ENCODE results near the gene EPN2. TPM values are rescaled to one million over a fixed set of nuclear protein-coding genes. Genes with fewer than 3 reads are reported as not detected.

The EPN2 gene
- total and polyA plus RNA-seq, 2 donors: 3.8 to 8.5 TPM

GRCh38 chr17:19371259-19372010 lies 134.3 kb downstream of the EPN2 start:
- H3K27ac ChIP-seq (ENCODE audit: low read depth in 1 of 2, low read length in 1 of 2): no peak overlapping the region
- no peaks in the 10 kb centered on the region for H3K9me3 ChIP-seq (ENCODE audit: control insufficient read depth in 2 of 2, insufficient read depth in 1 of 2, low read length in 1 of 2)
- H3K36me3 ChIP-seq (ENCODE audit: control insufficient read depth in 2 of 2, insufficient read depth in 2 of 2, low read length in 1 of 2): no peaks in the 10 kb centered on the region
- DNase-seq (ENCODE audit: low read depth in 6 of 9, low spot score in 9 of 9): no peak
- H3K4me1 ChIP-seq (ENCODE audit: control insufficient read depth in 2 of 2, insufficient read depth in 2 of 2, low read length in 2 of 2): peaks cover 0 to 12% of the 10 kb centered on the region in 2 donors
- H3K4me3 ChIP-seq (ENCODE audit: low read length in 2 of 2): no peak overlapping the region
- peaks cover 0 to 8% of the 10 kb centered on the region in 2 donors for H3K27me3 ChIP-seq (ENCODE audit: control insufficient read depth in 2 of 2, insufficient read depth in 1 of 2, low read length in 1 of 2)
- WGBS: 73% methylated on average over 7 of the region's 7 CpGs

DNA sequence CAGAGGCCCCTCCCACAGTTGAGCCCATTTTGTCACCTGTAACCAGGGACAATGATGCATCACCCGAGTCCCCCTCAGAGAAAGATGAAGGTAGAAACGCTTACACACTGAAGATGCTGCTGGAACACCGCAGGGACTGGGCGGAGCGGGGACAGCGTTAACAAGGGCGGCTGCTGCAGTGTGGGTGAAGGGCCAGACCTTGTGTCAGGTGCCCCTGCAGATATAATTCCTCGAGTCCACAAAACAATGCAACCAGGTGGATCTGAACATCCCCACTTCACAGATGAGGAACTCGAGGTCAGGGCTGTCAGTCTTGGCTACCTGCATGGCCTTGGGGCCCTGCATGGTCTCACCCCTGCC lies 134.8 kb downstream of the EPN2 start:
- Histone ChIP-seq H3K36me3 (ENCODE audit: control insufficient read depth in 2 of 2, insufficient read depth in 2 of 2, low read length in 1 of 2) (no peaks in the 10 kb centered on the region), H3K9me3 (ENCODE audit: control insufficient read depth in 2 of 2, insufficient read depth in 1 of 2, low read length in 1 of 2) (no peaks in the 10 kb centered on the region), H3K27me3 (ENCODE audit: control insufficient read depth in 2 of 2, insufficient read depth in 1 of 2, low read length in 1 of 2) (peaks cover 0 to 8% of the 10 kb centered on the region in 2 donors), H3K4me1 (ENCODE audit: control insufficient read depth in 2 of 2, insufficient read depth in 2 of 2, low read length in 2 of 2) (peaks cover 3 to 15% of the 10 kb centered on the region in 2 donors), H3K4me3 (ENCODE audit: low read length in 2 of 2) (no peak overlapping the region), H3K27ac (ENCODE audit: low read depth in 1 of 2, low read length in 1 of 2) (no peak overlapping the region)
- DNase-seq (ENCODE audit: low read depth in 6 of 9, low spot score in 9 of 9): no peak
- WGBS: 75% methylated on average over 9 of the region's 9 CpGs

DNA sequence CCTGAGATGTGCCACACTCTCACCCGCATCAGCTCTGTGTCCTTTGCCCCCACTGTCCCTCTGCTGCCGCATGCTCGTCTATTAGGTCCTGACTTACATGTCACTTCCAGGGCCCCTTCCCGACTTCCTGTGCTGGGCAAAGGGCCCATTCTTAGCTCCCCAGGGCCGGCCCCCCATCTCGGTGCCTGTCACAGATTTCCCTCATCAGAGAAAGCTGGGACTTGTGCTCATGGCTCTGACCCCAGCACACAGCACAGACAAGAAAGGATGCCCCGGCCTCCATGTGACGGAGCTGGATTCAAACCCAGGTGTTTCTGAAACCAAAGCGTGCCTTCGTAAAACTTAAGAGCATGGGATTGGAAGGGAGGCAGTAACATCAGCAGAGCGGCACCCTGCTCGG lies 135.3 kb downstream of the EPN2 start:
- Histone ChIP-seq H3K9me3 (ENCODE audit: control insufficient read depth in 2 of 2, insufficient read depth in 1 of 2, low read length in 1 of 2) (no peaks in the 10 kb centered on the region), H3K4me3 (ENCODE audit: low read length in 2 of 2) (no peak overlapping the region), H3K36me3 (ENCODE audit: control insufficient read depth in 2 of 2, insufficient read depth in 2 of 2, low read length in 1 of 2) (no peaks in the 10 kb centered on the region), H3K4me1 (ENCODE audit: control insufficient read depth in 2 of 2, insufficient read depth in 2 of 2, low read length in 2 of 2) (peaks cover 5 to 16% of the 10 kb centered on the region in 2 donors), H3K27ac (ENCODE audit: low read depth in 1 of 2, low read length in 1 of 2) (no peak overlapping the region), H3K27me3 (ENCODE audit: control insufficient read depth in 2 of 2, insufficient read depth in 1 of 2, low read length in 1 of 2) (peaks cover 0 to 8% of the 10 kb centered on the region in 2 donors)
- DNase-seq (ENCODE audit: low read depth in 6 of 9, low spot score in 9 of 9): no peak
- WGBS: 78% methylated on average over 12 of the region's 12 CpGs

DNA sequence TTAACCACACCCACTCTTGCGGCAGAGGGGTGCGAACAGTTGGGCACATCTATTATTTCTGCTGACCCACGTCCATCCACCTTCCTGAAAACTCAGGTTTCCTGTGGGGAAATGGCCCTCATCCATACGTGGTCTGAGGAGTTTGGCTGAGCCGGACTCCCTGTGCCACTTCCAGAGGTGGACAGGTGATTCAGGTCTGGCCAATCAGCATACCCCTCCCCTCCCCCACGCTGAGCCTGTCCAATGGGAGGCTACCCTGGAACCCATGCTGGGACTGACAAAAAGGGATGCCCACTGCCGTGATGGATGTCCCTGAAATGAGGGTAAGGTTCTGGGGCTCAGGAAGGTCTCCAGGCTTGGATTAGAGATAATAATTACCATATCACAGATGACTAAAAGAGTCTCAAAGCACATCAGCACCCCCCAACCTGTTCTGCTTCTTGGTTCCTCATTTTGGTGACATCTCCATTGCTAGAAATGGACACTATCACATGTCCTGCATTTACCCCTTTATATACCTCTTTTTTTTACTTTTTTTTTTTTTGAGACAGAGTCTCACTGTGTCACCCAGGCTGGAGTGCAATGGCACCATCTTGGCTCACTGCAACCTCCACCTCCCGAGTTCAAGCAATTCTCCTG lies 135.8 kb downstream of the EPN2 start:
- no peak overlapping the region for H3K4me3 ChIP-seq (ENCODE audit: low read length in 2 of 2)
- H3K27ac ChIP-seq (ENCODE audit: low read depth in 1 of 2, low read length in 1 of 2): no peak overlapping the region
- 84% methylated on average over 8 of the region's 8 CpGs for WGBS
- no peaks in the 10 kb centered on the region for H3K36me3 ChIP-seq (ENCODE audit: control insufficient read depth in 2 of 2, insufficient read depth in 2 of 2, low read length in 1 of 2)
- H3K27me3 ChIP-seq (ENCODE audit: control insufficient read depth in 2 of 2, insufficient read depth in 1 of 2, low read length in 1 of 2): peaks cover 0 to 8% of the 10 kb centered on the region in 2 donors
- peaks cover 5 to 16% of the 10 kb centered on the region in 2 donors for H3K4me1 ChIP-seq (ENCODE audit: control insufficient read depth in 2 of 2, insufficient read depth in 2 of 2, low read length in 2 of 2)
- no peak for DNase-seq (ENCODE audit: low read depth in 6 of 9, low spot score in 9 of 9)
- H3K9me3 ChIP-seq (ENCODE audit: control insufficient read depth in 2 of 2, insufficient read depth in 1 of 2, low read length in 1 of 2): no peaks in the 10 kb centered on the region

DNA sequence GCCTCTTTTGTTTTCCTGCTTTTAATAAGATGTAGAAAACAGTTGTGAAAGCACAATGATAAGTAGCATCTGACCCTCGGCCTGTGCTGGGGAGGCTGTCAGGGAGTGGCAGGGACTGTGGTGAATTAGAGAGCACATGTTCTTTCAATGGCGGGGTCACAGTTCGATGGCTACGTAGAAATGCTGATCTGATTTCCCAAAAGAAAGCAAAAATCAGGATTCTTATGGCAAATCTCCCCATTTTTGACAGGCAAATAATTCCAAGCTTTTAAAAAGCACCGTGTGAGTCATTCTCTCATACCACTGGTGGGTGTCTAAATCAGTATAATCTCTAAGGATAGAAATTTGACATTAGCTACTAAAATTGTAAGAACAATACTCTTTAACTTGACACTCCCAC lies 137.0 kb downstream of the EPN2 start:
- Histone ChIP-seq H3K36me3 (ENCODE audit: control insufficient read depth in 2 of 2, insufficient read depth in 2 of 2, low read length in 1 of 2) (no peaks in the 10 kb centered on the region), H3K4me3 (ENCODE audit: low read length in 2 of 2) (no peak overlapping the region), H3K4me1 (ENCODE audit: control insufficient read depth in 2 of 2, insufficient read depth in 2 of 2, low read length in 2 of 2) (peaks cover 7 to 22% of the 10 kb centered on the region in 2 donors), H3K27me3 (ENCODE audit: control insufficient read depth in 2 of 2, insufficient read depth in 1 of 2, low read length in 1 of 2) (peaks cover 0 to 8% of the 10 kb centered on the region in 2 donors), H3K9me3 (ENCODE audit: control insufficient read depth in 2 of 2, insufficient read depth in 1 of 2, low read length in 1 of 2) (no peaks in the 10 kb centered on the region), H3K27ac (ENCODE audit: low read depth in 1 of 2, low read length in 1 of 2) (no peak overlapping the region)
- 98% methylated on average over 5 of the region's 5 CpGs for WGBS
- DNase-seq (ENCODE audit: low read depth in 6 of 9, low spot score in 9 of 9): no peak

DNA sequence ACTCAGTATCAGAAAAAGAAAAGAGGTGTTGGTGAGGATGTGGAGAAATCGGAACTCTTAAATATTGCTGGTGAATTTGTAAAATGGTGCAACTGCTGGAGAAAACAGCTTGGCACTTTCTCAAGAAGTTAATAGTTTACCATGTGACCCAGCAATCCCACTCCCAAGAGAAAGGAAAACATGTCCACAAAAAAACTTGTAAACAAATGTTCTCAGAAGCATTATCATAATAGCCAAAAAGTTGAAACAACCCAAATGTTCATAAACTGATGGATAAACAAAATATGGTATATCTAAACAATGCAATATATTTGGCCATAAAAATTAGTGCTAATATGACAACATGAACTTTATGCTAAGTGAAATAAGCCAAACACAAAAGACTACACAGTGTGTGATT lies 138.6 kb downstream of the EPN2 start:
- peaks cover 11 to 14% of the 10 kb centered on the region in 2 donors for H3K36me3 ChIP-seq (ENCODE audit: control insufficient read depth in 2 of 2, insufficient read depth in 2 of 2, low read length in 1 of 2)
- no peak for DNase-seq (ENCODE audit: low read depth in 6 of 9, low spot score in 9 of 9)
- H3K4me3 ChIP-seq (ENCODE audit: low read length in 2 of 2): no peak overlapping the region
- H3K27ac ChIP-seq (ENCODE audit: low read depth in 1 of 2, low read length in 1 of 2): no peak overlapping the region
- H3K4me1 ChIP-seq (ENCODE audit: control insufficient read depth in 2 of 2, insufficient read depth in 2 of 2, low read length in 2 of 2): peaks cover 7 to 23% of the 10 kb centered on the region in 2 donors
- 98% methylated on average over 1 of the region's 1 CpG for WGBS
- H3K27me3 ChIP-seq (ENCODE audit: control insufficient read depth in 2 of 2, insufficient read depth in 1 of 2, low read length in 1 of 2): peaks cover 0 to 5% of the 10 kb centered on the region in 2 donors
- H3K9me3 ChIP-seq (ENCODE audit: control insufficient read depth in 2 of 2, insufficient read depth in 1 of 2, low read length in 1 of 2): no peaks in the 10 kb centered on the region

- Histone ChIP-seq H3K27me3 (ENCODE audit: control insufficient read depth in 2 of 2, insufficient read depth in 1 of 2, low read length in 1 of 2) (no peaks in the 10 kb centered on the region), H3K27ac (ENCODE audit: low read depth in 1 of 2, low read length in 1 of 2) (peak overlapping the region in 1 of 2 donors; percentile 92), H3K4me1 (ENCODE audit: control insufficient read depth in 2 of 2, insufficient read depth in 2 of 2, low read length in 2 of 2) (peaks cover 7 to 16% of the 10 kb centered on the region in 2 donors), H3K36me3 (ENCODE audit: control insufficient read depth in 2 of 2, insufficient read depth in 2 of 2, low read length in 1 of 2) (peaks cover 22 to 25% of the 10 kb centered on the region in 2 donors), H3K4me3 (ENCODE audit: low read length in 2 of 2) (peak overlapping the region; percentile 65 to 90), H3K9me3 (ENCODE audit: control insufficient read depth in 2 of 2, insufficient read depth in 1 of 2, low read length in 1 of 2) (no peaks in the 10 kb centered on the region)
- WGBS: 71% methylated on average over 2 of the region's 2 CpGs
- DNase-seq (ENCODE audit: low read depth in 6 of 9, low spot score in 9 of 9): no peak
These were observed 139.6 kb downstream of the EPN2 start for GRCh38 chr17:19376811-19377210.

GRCh38 chr17:19377602-19378415 lies 140.6 kb downstream of the EPN2 start:
- Histone ChIP-seq H3K36me3 (ENCODE audit: control insufficient read depth in 2 of 2, insufficient read depth in 2 of 2, low read length in 1 of 2) (peaks cover 32 to 34% of the 10 kb centered on the region in 2 donors), H3K4me3 (ENCODE audit: low read length in 2 of 2) (peak overlapping the region; percentile 65 to 90), H3K9me3 (ENCODE audit: control insufficient read depth in 2 of 2, insufficient read depth in 1 of 2, low read length in 1 of 2) (no peaks in the 10 kb centered on the region), H3K27ac (ENCODE audit: low read depth in 1 of 2, low read length in 1 of 2) (peak overlapping the region; percentile 92 to 93), H3K27me3 (ENCODE audit: control insufficient read depth in 2 of 2, insufficient read depth in 1 of 2, low read length in 1 of 2) (no peaks in the 10 kb centered on the region), H3K4me1 (ENCODE audit: control insufficient read depth in 2 of 2, insufficient read depth in 2 of 2, low read length in 2 of 2) (peaks cover 7 to 11% of the 10 kb centered on the region in 2 donors)
- DNase-seq (ENCODE audit: low read depth in 6 of 9, low spot score in 9 of 9): peak; percentile 75 to 96 (median 91)
- under 1% methylated on average over 67 of the region's 67 CpGs for WGBS
